Endothelial cell of umbilical vein (primary cell): Measurements from ENCODE around the gene STMN1.

Source experiments
- FOS ChIP-seq: IDR thresholded peaks from 2 replicates; pipeline ENCODE4 v1.6.1; 2011; ENCODE audit warnings: mild to moderate bottlenecking, low read length, moderate library complexity, borderline replicate concordance; ENCODE audit not compliant: insufficient read depth
- JUN ChIP-seq: IDR thresholded peaks from 2 replicates; pipeline ENCODE4 v1.6.1; 2011; ENCODE audit warnings: borderline replicate concordance, low read depth; ENCODE audit not compliant: insufficient read length, insufficient read depth
- MYC ChIP-seq: IDR thresholded peaks from one replicate; pipeline ENCODE4 v1.6.1; 2011; ENCODE audit warnings: mild to moderate bottlenecking, low read depth, low read length
- POLR2A ChIP-seq: IDR thresholded peaks from 2 replicates; pipeline ENCODE4 v1.6.1; 2012; ENCODE audit warnings: low read depth, mild to moderate bottlenecking, control low read depth, low read length
- TF ChIP-seq, protein P1 (sequence below), 2 donors: IDR thresholded peaks; 1 replicate in 1 of 2; 2 replicates in 1 of 2; pipeline ENCODE4 v1.5.1; 2011; ENCODE audit warnings: low read length in 2 of 2, mild to moderate bottlenecking in 2 of 2, moderate library complexity in 2 of 2, control low read depth in 1 of 2, inconsistent platforms in 1 of 2, low read depth in 1 of 2; ENCODE audit not compliant: insufficient read depth in 1 of 2; ENCODE audit errors: extremely low read depth in 1 of 2

DNA sequence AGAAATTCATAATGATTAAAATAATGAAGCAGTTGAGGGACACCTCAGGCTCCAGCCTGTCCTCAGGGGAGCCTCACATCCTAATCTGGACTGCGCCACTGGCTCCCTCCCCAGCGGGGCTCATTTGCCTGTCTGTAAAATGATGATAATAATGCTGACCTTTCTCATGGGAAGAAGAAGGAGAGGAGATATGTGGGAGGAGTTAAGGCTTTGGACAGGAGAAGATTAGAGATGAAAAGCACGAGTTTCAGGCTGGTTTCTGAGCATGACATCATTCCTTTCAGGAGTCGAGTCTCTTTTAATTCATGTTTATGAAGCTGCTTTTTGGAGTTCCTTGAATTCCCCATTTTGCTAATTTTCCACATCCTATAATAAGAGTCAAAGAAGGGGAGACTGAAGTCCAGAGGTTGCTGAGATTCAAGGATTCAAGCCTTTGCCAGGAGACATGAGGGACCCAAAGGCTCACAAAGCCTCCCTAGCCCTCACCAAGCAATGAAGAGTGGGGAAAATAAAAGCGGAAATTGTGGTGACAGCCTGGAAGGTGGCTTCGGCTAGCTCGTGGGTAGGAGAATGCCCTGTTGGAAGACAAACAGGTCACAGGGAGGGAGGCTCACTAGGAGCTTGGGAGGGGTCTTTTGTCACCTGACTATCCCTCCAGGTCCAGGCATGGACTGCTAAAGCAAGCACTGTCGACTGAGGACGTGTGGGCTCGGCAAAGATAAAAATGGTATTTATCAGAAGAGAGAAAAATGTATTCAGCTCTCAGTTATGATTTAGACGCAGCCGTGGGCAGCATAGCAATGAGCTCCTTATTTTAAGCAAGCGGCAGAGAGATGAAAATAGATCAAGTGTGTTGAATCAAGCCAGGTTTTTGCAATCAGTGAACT, 27.5 kb upstream of the STMN1 start:
- TF ChIP-seq, protein P1, sequence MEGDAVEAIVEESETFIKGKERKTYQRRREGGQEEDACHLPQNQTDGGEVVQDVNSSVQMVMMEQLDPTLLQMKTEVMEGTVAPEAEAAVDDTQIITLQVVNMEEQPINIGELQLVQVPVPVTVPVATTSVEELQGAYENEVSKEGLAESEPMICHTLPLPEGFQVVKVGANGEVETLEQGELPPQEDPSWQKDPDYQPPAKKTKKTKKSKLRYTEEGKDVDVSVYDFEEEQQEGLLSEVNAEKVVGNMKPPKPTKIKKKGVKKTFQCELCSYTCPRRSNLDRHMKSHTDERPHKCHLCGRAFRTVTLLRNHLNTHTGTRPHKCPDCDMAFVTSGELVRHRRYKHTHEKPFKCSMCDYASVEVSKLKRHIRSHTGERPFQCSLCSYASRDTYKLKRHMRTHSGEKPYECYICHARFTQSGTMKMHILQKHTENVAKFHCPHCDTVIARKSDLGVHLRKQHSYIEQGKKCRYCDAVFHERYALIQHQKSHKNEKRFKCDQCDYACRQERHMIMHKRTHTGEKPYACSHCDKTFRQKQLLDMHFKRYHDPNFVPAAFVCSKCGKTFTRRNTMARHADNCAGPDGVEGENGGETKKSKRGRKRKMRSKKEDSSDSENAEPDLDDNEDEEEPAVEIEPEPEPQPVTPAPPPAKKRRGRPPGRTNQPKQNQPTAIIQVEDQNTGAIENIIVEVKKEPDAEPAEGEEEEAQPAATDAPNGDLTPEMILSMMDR (IDR thresholded peaks at IDR 0.05; ENCODE audit: extremely low read depth in 1 of 2, insufficient read depth in 1 of 2, low read depth in 1 of 2, low read length in 2 of 2): no peak
- TF ChIP-seq JUN: no peak
- no peak for TF ChIP-seq FOS
- TF ChIP-seq POLR2A: no peak
- TF ChIP-seq MYC: no peak
